ENCODE measurements around the gene GJC1. TPM values are rescaled to one million over a fixed set of nuclear protein-coding genes. Genes with fewer than 3 reads are reported as not detected.

Gene GJC1
- total RNA-seq, 1 experiment from 2014 or later: 89.4 TPM

GRCh38 chr17:44760474-44761308, 69.4 kb downstream of the GJC1 start:
- Histone ChIP-seq H3K27ac (ENCODE audit: low read length) (no peak overlapping the region), H3K4me3 (ENCODE audit: low read depth in 2 of 2, low read length in 2 of 2) (no peak overlapping the region), H3K9me3 (ENCODE audit: control insufficient read depth, insufficient read depth, low read depth, low read length) (no peaks in the 10 kb centered on the region), H3K27me3 (ENCODE audit: control insufficient read depth, insufficient read depth, low read length) (no peaks in the 10 kb centered on the region), H3K4me1 (ENCODE audit: control insufficient read depth, insufficient read depth, low read length) (peaks cover 2% of the 10 kb centered on the region; the same call in 1 of the 2 replicates), H3K36me3 (ENCODE audit: control insufficient read depth, insufficient read depth, low read length) (no peaks in the 10 kb centered on the region; the same call in 1 of the 2 replicates)
- CTCF ChIA-PET: interaction anchor here (0.6 kb wide), 1 partner anchor 85 kb away, joined by 6 read pairs; no protein-coding TSS in a partner anchor
- ATAC-seq (no peak), DNase-seq (ENCODE audit: low read depth, low spot score) (no peak)
- POLR2A ChIA-PET: no interaction called here
- in situ Hi-C loops (cut with HindIII; ENCODE audit: low pct_unique_long_range_greater_than_20kb, low sequenced_read_pairs): no loop called here
- no peak for TF ChIP-seq TCF7L2 (IDR thresholded peaks at IDR 0.05; ENCODE audit: low read depth, low read length)
- TF ChIP-seq POLR2AphosphoS5 (IDR thresholded peaks at IDR 0.05; ENCODE audit: low read depth, low read length): no peak
- TF ChIP-seq, protein P1, sequence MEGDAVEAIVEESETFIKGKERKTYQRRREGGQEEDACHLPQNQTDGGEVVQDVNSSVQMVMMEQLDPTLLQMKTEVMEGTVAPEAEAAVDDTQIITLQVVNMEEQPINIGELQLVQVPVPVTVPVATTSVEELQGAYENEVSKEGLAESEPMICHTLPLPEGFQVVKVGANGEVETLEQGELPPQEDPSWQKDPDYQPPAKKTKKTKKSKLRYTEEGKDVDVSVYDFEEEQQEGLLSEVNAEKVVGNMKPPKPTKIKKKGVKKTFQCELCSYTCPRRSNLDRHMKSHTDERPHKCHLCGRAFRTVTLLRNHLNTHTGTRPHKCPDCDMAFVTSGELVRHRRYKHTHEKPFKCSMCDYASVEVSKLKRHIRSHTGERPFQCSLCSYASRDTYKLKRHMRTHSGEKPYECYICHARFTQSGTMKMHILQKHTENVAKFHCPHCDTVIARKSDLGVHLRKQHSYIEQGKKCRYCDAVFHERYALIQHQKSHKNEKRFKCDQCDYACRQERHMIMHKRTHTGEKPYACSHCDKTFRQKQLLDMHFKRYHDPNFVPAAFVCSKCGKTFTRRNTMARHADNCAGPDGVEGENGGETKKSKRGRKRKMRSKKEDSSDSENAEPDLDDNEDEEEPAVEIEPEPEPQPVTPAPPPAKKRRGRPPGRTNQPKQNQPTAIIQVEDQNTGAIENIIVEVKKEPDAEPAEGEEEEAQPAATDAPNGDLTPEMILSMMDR (IDR thresholded peaks at IDR 0.05): no peak
- TF ChIP-seq REST (IDR thresholded peaks at IDR 0.05; ENCODE audit: insufficient read depth in 1 of 2, low read depth in 2 of 2, low read length in 1 of 2): no peak
- TF ChIP-seq SIN3A (IDR thresholded peaks at IDR 0.05; ENCODE audit: borderline replicate concordance, insufficient read depth, low read depth, low read length): no peak
- intact Hi-C loops (cut with micrococcal nuclease; ENCODE audit: unreplicated experiment): no loop called here
- BruUV-seq (replicated peaks): no TSS peak

- Histone ChIP-seq H3K9me3 (ENCODE audit: control insufficient read depth, insufficient read depth, low read depth, low read length) (no peaks in the 10 kb centered on the region), H3K4me3 (ENCODE audit: low read depth in 2 of 2, low read length in 2 of 2) (no peak overlapping the region), H3K4me1 (ENCODE audit: control insufficient read depth, insufficient read depth, low read length) (peaks cover 2% of the 10 kb centered on the region; the same call in 1 of the 2 replicates), H3K27ac (ENCODE audit: low read length) (no peak overlapping the region), H3K36me3 (ENCODE audit: control insufficient read depth, insufficient read depth, low read length) (no peaks in the 10 kb centered on the region; the same call in 1 of the 2 replicates), H3K27me3 (ENCODE audit: control insufficient read depth, insufficient read depth, low read length) (no peaks in the 10 kb centered on the region)
- ChIA-PET CTCF (interaction anchor here (0.6 kb wide), 1 partner anchor 85 kb away, joined by 6 read pairs; no protein-coding TSS in a partner anchor), POLR2A (no interaction called here)
- DNase-seq (ENCODE audit: low read depth, low spot score) (no peak), ATAC-seq (no peak)
- in situ Hi-C loops (cut with HindIII; ENCODE audit: low pct_unique_long_range_greater_than_20kb, low sequenced_read_pairs) (no loop called here), intact Hi-C loops (cut with micrococcal nuclease; ENCODE audit: unreplicated experiment) (no loop called here)
- no peak for TF ChIP-seq SIN3A (IDR thresholded peaks at IDR 0.05; ENCODE audit: borderline replicate concordance, insufficient read depth, low read depth, low read length)
- TF ChIP-seq TCF7L2 (IDR thresholded peaks at IDR 0.05; ENCODE audit: low read depth, low read length): no peak
- no TSS peak for BruUV-seq (replicated peaks)
Measured at GRCh38 chr17:44759916-44760243, 70.2 kb downstream of the GJC1 start.

Measured in Panc1 (cell line).